NK-92 (cell line): ENCODE data around the gene ZNF587.
"Not testable (repeated sequence)": the region's sequence is repeated elsewhere in the genome, so short reads cannot be mapped to it uniquely, and the experiment has no call there.

Experiments used
- DNase-seq: peaks from one replicate; lab custom pipeline; 2025; ENCODE audit not compliant: unreplicated experiment; lab: John Stamatoyannopoulos, UW

The ZNF587 gene

GRCh38 chr19:57821501-57821900 is 28.2 kb upstream of the ZNF587 start:
- not testable (repeated sequence) for DNase-seq

GRCh38 chr19:57823155-57823554 is 26.5 kb upstream of the ZNF587 start:
- not testable (repeated sequence) for DNase-seq

- DNase-seq, result not testable (repeated sequence)
Measured at GRCh38 chr19:57823608-57824007, 26.1 kb upstream of the ZNF587 start.

GRCh38 chr19:57825511-57825910 is 24.1 kb upstream of the ZNF587 start:
- DNase-seq, result no peak

GRCh38 chr19:57829316-57829715 is 20.3 kb upstream of the ZNF587 start:
- DNase-seq, result no peak

- no peak for DNase-seq
Measured at GRCh38 chr19:57830071-57830602, 19.5 kb upstream of the ZNF587 start, which contains the start of gene ZNF587B. Gene ZNF587B (plus strand): TSS chr19:57830299. CDS start chr19:57830529, 230 bp downstream.

- DNase-seq, result not testable (repeated sequence)
Measured at GRCh38 chr19:57836991-57837390, 12.7 kb upstream of the ZNF587 start.

GRCh38 chr19:57838622-57839191 is 11.0 kb upstream of the ZNF587 start:
- DNase-seq, result not testable (repeated sequence)

- DNase-seq, result no peak
Measured at GRCh38 chr19:57841122-57841763, 8.4 kb upstream of the ZNF587 start.

- DNase-seq, result not testable (repeated sequence)
Measured at GRCh38 chr19:57847164-57847563, 2.5 kb upstream of the ZNF587 start.

- DNase-seq, result not testable (repeated sequence)
Measured at GRCh38 chr19:57849162-57849665, 445 bp upstream of the ZNF587 start.

- DNase-seq, result no peak
Measured at GRCh38 chr19:57850553-57851017, 926 bp downstream of the ZNF587 start.

- not testable (repeated sequence) for DNase-seq
Measured at GRCh38 chr19:57851812-57852603, 2.3 kb downstream of the ZNF587 start.

- DNase-seq, result not testable (repeated sequence)
Measured at GRCh38 chr19:57854117-57854516, 4.5 kb downstream of the ZNF587 start.

GRCh38 chr19:57862351-57862750 is 12.7 kb downstream of the ZNF587 start:
- DNase-seq, result not testable (repeated sequence)

- DNase-seq, result no peak
Measured at GRCh38 chr19:57867868-57868492, 18.3 kb downstream of the ZNF587 start.

- DNase-seq, result not testable (repeated sequence)
Measured at GRCh38 chr19:57869655-57870054, 20.0 kb downstream of the ZNF587 start.

GRCh38 chr19:57870225-57870624 is 20.6 kb downstream of the ZNF587 start:
- DNase-seq, result no peak

- DNase-seq, result no peak
Measured at GRCh38 chr19:57872450-57872849, 22.8 kb downstream of the ZNF587 start.

GRCh38 chr19:57873883-57874799 is 24.5 kb downstream of the ZNF587 start:
- DNase-seq, result not testable (repeated sequence)
